SU-DHL-6 (cell line): Measurements from ENCODE around the gene PPM1H.

Experiments used
- H2AFZ ChIP-seq: fragments of 200-600 bp; sonication (generic); 2 replicates; pipeline ENCODE4 v1.6.1; 2014; ENCODE audit warnings: low read depth, mild to moderate bottlenecking, moderate library complexity, mixed read lengths, antibody characterized with exemption, low read length; ENCODE audit not compliant: severe bottlenecking
- H3F3A ChIP-seq: fragments of 200-600 bp; shearing (Covaris generic); 2 replicates; pipeline ENCODE4 v1.6.0; 2016; ENCODE audit warnings: antibody characterized with exemption, mild to moderate bottlenecking; ENCODE audit not compliant: insufficient read depth
- H3K27ac ChIP-seq: fragments of 200-600 bp; sonication (generic); 2 replicates; pipeline ENCODE4 v1.5.1; 2016; ENCODE audit warnings: low read depth, mild to moderate bottlenecking, low read length, moderate library complexity, mixed read lengths
- H3K27me3 ChIP-seq: fragments of 200-600 bp; sonication (generic), shearing (Covaris generic); 2 replicates; pipeline ENCODE4 v1.6.0; 2014; ENCODE audit warnings: mild to moderate bottlenecking, low read length
- H3K36me3 ChIP-seq: fragments of 200-600 bp; sonication (generic); 2 replicates; pipeline ENCODE4 v1.6.1; 2014; ENCODE audit warnings: mild to moderate bottlenecking, low read length, mixed read lengths
- H3K4me2 ChIP-seq: fragments of 300-600, 200-600 bp; shearing (Covaris generic), sonication (generic); 2 replicates; pipeline ENCODE4 v1.6.0; 2014; ENCODE audit warnings: low read length, low read depth, mild to moderate bottlenecking; ENCODE audit not compliant: poor library complexity, severe bottlenecking
- H3K4me3 ChIP-seq: fragments of 200-600 bp; sonication (generic); 2 replicates; pipeline ENCODE4 v1.5.1; 2014; ENCODE audit warnings: antibody characterized with exemption, low read length, mild to moderate bottlenecking, mixed read lengths; ENCODE audit not compliant: insufficient read depth, poor library complexity, severe bottlenecking
- H3K79me2 ChIP-seq: fragments of 200-600 bp; sonication (generic); 2 replicates; pipeline ENCODE4 v1.6.1; 2014; ENCODE audit warnings: mild to moderate bottlenecking, low read length, moderate library complexity; ENCODE audit not compliant: insufficient read depth
- H3K9ac ChIP-seq: fragments of 200-600 bp; sonication (generic); 2 replicates; pipeline ENCODE4 v1.7.0; 2014; ENCODE audit warnings: mild to moderate bottlenecking, low read length
- H3K9me2 ChIP-seq: fragments of 200-600 bp; sonication (generic); replicated peaks from 2 replicates; pipeline ENCODE4 v1.6.1; 2014; ENCODE audit warnings: low read length; ENCODE audit not compliant: insufficient read depth
- H3K9me3 ChIP-seq: fragments of 200-600 bp; sonication (generic); 2 replicates; pipeline ENCODE4 v1.6.1; 2014; ENCODE audit warnings: low read length, mixed read lengths; ENCODE audit not compliant: insufficient read depth
- H4K20me1 ChIP-seq: fragments of 200-600 bp; sonication (generic); 2 replicates; pipeline ENCODE4 v1.6.1; 2014; ENCODE audit warnings: low read depth, mild to moderate bottlenecking, antibody characterized with exemption, low read length, moderate library complexity, mixed read lengths
- EZH2phosphoT487 ChIP-seq: fragments of 200-600 bp; sonication (generic), shearing (Covaris generic); conservative IDR thresholded peaks from 2 replicates; pipeline ENCODE4 v1.6.1; 2018; ENCODE audit warnings: mild to moderate bottlenecking, antibody characterized with exemption, low read length, moderate library complexity, mixed read lengths
- TF ChIP-seq, protein P1 (sequence below): fragments of 200-600 bp; sonication (generic); IDR thresholded peaks from one replicate; pipeline ENCODE4 v1.5.1; 2017; ENCODE audit warnings: antibody characterized with exemption, mild to moderate bottlenecking, low read length, moderate library complexity; ENCODE audit not compliant: insufficient read depth, poor library complexity, severe bottlenecking

The PPM1H gene

GRCh38 chr12:62750941-62751809 is 183.8 kb downstream of the PPM1H start:
- no peaks in the 10 kb centered on the region for H3K9me2 ChIP-seq
- no peak overlapping the region for H3K9ac ChIP-seq
- no peaks in the 10 kb centered on the region for H3K79me2 ChIP-seq
- no peaks in the 10 kb centered on the region for H3K9me3 ChIP-seq
- no peaks in the 10 kb centered on the region for H3K36me3 ChIP-seq
- H3K27ac ChIP-seq: no peak overlapping the region
- no peak overlapping the region for H2AFZ ChIP-seq
- H3K4me3 ChIP-seq: no peak overlapping the region
- H3K27me3 ChIP-seq: no peaks in the 10 kb centered on the region
- no peak for TF ChIP-seq EZH2phosphoT487
- TF ChIP-seq, protein P1, sequence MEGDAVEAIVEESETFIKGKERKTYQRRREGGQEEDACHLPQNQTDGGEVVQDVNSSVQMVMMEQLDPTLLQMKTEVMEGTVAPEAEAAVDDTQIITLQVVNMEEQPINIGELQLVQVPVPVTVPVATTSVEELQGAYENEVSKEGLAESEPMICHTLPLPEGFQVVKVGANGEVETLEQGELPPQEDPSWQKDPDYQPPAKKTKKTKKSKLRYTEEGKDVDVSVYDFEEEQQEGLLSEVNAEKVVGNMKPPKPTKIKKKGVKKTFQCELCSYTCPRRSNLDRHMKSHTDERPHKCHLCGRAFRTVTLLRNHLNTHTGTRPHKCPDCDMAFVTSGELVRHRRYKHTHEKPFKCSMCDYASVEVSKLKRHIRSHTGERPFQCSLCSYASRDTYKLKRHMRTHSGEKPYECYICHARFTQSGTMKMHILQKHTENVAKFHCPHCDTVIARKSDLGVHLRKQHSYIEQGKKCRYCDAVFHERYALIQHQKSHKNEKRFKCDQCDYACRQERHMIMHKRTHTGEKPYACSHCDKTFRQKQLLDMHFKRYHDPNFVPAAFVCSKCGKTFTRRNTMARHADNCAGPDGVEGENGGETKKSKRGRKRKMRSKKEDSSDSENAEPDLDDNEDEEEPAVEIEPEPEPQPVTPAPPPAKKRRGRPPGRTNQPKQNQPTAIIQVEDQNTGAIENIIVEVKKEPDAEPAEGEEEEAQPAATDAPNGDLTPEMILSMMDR: no peak
- H4K20me1 ChIP-seq: no peaks in the 10 kb centered on the region
- H3F3A ChIP-seq: no peaks in the 10 kb centered on the region
- no peak overlapping the region for H3K4me2 ChIP-seq

- no peak overlapping the region for H3K27ac ChIP-seq
- no peaks in the 10 kb centered on the region for H3K36me3 ChIP-seq
- no peak overlapping the region for H3K4me2 ChIP-seq
- no peak overlapping the region for H3K9ac ChIP-seq
- H3K4me3 ChIP-seq: no peak overlapping the region
- H3K27me3 ChIP-seq: no peaks in the 10 kb centered on the region
- H3K9me3 ChIP-seq: no peaks in the 10 kb centered on the region
- TF ChIP-seq, protein P1: no peak
- TF ChIP-seq EZH2phosphoT487: no peak
- H2AFZ ChIP-seq: no peak overlapping the region
- no peaks in the 10 kb centered on the region for H3F3A ChIP-seq
- H4K20me1 ChIP-seq: no peaks in the 10 kb centered on the region
- no peaks in the 10 kb centered on the region for H3K9me2 ChIP-seq
- H3K79me2 ChIP-seq: no peaks in the 10 kb centered on the region
Measured at GRCh38 chr12:62749586-62749985, 185.4 kb downstream of the PPM1H start.

DNA sequence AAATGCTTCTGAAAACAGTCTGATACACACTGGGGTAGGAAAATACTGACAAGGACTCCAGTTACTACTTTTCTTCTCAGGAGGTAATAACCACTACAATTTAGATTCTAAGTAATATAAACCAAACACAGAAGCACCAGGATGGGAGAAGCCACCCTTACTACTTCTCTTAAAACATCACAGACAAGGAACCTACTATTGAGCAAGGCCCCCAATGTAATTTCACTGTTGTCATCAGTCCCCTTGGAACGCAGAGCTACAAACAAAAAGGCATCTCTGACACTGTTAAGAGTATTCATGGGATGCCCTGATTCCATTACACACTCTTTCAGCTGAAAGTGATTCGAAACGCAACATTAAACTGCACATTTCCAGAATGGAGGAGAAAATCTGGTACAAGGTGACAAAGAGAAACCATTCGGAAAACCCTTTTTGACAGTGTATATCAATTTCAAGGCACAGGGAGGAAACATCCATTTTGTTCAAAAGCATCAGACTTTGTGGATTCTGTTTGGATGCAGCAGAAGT is 185.9 kb downstream of the PPM1H start:
- Histone ChIP-seq H3F3A (no peaks in the 10 kb centered on the region), H2AFZ (no peak overlapping the region), H4K20me1 (no peaks in the 10 kb centered on the region), H3K79me2 (no peaks in the 10 kb centered on the region), H3K27me3 (no peaks in the 10 kb centered on the region), H3K4me3 (no peak overlapping the region), H3K36me3 (no peaks in the 10 kb centered on the region), H3K4me2 (no peak overlapping the region), H3K9me2 (no peaks in the 10 kb centered on the region), H3K9ac (no peak overlapping the region), H3K27ac (no peak overlapping the region), H3K9me3 (no peaks in the 10 kb centered on the region)
- TF ChIP-seq, protein P1: no peak
- TF ChIP-seq EZH2phosphoT487: no peak
